H9 (cell line): ENCODE data around the gene GNG11. TPM values are rescaled to one million over a fixed set of nuclear protein-coding genes. Genes with fewer than 3 reads are reported as not detected.

Experiments used
- DNase-seq: peaks from one replicate; pipeline ENCODE4 v3.0.0-alpha.2; 2017
- H2AFZ ChIP-seq: one replicate; pipeline ENCODE4 v1.6.1; 2013; ENCODE audit warnings: mild to moderate bottlenecking, low read length, control low read depth, moderate library complexity
- H2AK5ac ChIP-seq: 2 replicates; pipeline ENCODE4 v1.6.1; 2013; ENCODE audit warnings: low read length, control low read depth, mixed read lengths; ENCODE audit not compliant: insufficient read length
- H2BK120ac ChIP-seq: one replicate; pipeline ENCODE4 v1.6.1; 2013; ENCODE audit warnings: low read depth, mild to moderate bottlenecking, low read length, control low read depth, inconsistent platforms; ENCODE audit not compliant: poor library complexity, severe bottlenecking
- H2BK12ac ChIP-seq: 2 replicates; pipeline ENCODE4 v1.6.1; 2013; ENCODE audit warnings: low read length, control low read depth, mixed read lengths, low read depth; ENCODE audit not compliant: insufficient read length
- H2BK15ac ChIP-seq: 2 replicates; pipeline ENCODE4 v1.6.1; 2013; ENCODE audit warnings: low read depth, low read length, control low read depth
- H2BK20ac ChIP-seq: one replicate; pipeline ENCODE4 v1.6.1; 2013; ENCODE audit warnings: low read depth, mild to moderate bottlenecking, low read length, control low read depth, inconsistent platforms; ENCODE audit not compliant: poor library complexity, severe bottlenecking
- H2BK5ac ChIP-seq: 2 replicates; pipeline ENCODE4 v1.6.1; 2013; ENCODE audit warnings: low read length, control low read depth, mixed read lengths; ENCODE audit not compliant: insufficient read length
- H3K14ac ChIP-seq: 2 replicates; pipeline ENCODE4 v1.6.1; 2013; ENCODE audit warnings: low read length, control low read depth; ENCODE audit not compliant: insufficient read depth
- H3K18ac ChIP-seq: 2 replicates; pipeline ENCODE4 v1.6.1; 2013; ENCODE audit warnings: low read depth, mild to moderate bottlenecking, mixed read lengths, low read length, control low read depth; ENCODE audit not compliant: insufficient read length
- H3K23ac ChIP-seq: 2 replicates; pipeline ENCODE4 v1.6.1; 2013; ENCODE audit warnings: low read length, control low read depth, mixed read lengths, low read depth; ENCODE audit not compliant: insufficient read length
- H3K23me2 ChIP-seq: 2 replicates; pipeline ENCODE4 v1.6.1; 2013; ENCODE audit warnings: low read depth, mild to moderate bottlenecking, mixed read lengths, low read length, control low read depth; ENCODE audit not compliant: insufficient read length, poor library complexity, severe bottlenecking
- H3K27ac ChIP-seq: 2 replicates; pipeline ENCODE4 v1.5.1; 2013; ENCODE audit warnings: low read length, control low read depth, mixed read lengths, low read depth; ENCODE audit not compliant: insufficient read length
- H3K27me3 ChIP-seq: 2 replicates; pipeline ENCODE4 v1.6.1; 2013; ENCODE audit warnings: low read length, control low read depth, inconsistent platforms; ENCODE audit not compliant: insufficient read depth
- H3K4ac ChIP-seq: 2 replicates; pipeline ENCODE4 v1.6.1; 2013; ENCODE audit warnings: low read depth, mild to moderate bottlenecking, control low read depth, inconsistent platforms, low read length, moderate library complexity
- H3K4me1 ChIP-seq: 2 replicates; pipeline ENCODE4 v1.6.1; 2013; ENCODE audit warnings: low read length, control low read depth, inconsistent platforms; ENCODE audit not compliant: insufficient read depth
- H3K4me2 ChIP-seq: 2 replicates; pipeline ENCODE4 v1.6.1; 2013; ENCODE audit warnings: low read length, control low read depth, mixed read lengths; ENCODE audit not compliant: insufficient read length, insufficient read depth
- H3K56ac ChIP-seq: 2 replicates; pipeline ENCODE4 v1.6.1; 2013; ENCODE audit warnings: low read depth, mild to moderate bottlenecking, mixed read lengths, low read length, control low read depth; ENCODE audit not compliant: insufficient read length
- H3K79me1 ChIP-seq: 2 replicates; pipeline ENCODE4 v1.6.1; 2013; ENCODE audit warnings: low read depth, mild to moderate bottlenecking, moderate library complexity, low read length, control low read depth, inconsistent platforms; ENCODE audit not compliant: insufficient read depth, poor library complexity, severe bottlenecking
- H3K79me2 ChIP-seq: 2 replicates; pipeline ENCODE4 v1.6.1; 2013; ENCODE audit warnings: low read length, control low read depth, inconsistent platforms; ENCODE audit not compliant: insufficient read depth
- H3K9ac ChIP-seq: 2 replicates; pipeline ENCODE4 v1.6.1; 2013; ENCODE audit warnings: low read length, control low read depth, mixed read lengths; ENCODE audit not compliant: insufficient read length; ENCODE audit errors: extremely low read depth
- H3K9me3 ChIP-seq: one replicate; pipeline ENCODE4 v1.6.1; 2013; ENCODE audit warnings: low read depth, low read length, inconsistent platforms; ENCODE audit not compliant: control insufficient read depth
- H3T11ph ChIP-seq: one replicate; pipeline ENCODE4 v1.6.1; 2013; ENCODE audit warnings: mild to moderate bottlenecking, low read length, control low read depth, inconsistent platforms
- H4K20me1 ChIP-seq: one replicate; pipeline ENCODE4 v1.6.1; 2013; ENCODE audit not compliant: control insufficient read depth, insufficient read length, insufficient read depth
- H4K5ac ChIP-seq: 2 replicates; pipeline ENCODE4 v1.6.1; 2013; ENCODE audit warnings: low read depth, mild to moderate bottlenecking, mixed read lengths, low read length, control low read depth; ENCODE audit not compliant: insufficient read length
- H4K8ac ChIP-seq: replicated peaks from 2 replicates; pipeline ENCODE4 v1.6.1; 2013; ENCODE audit warnings: low read length, control low read depth, mixed read lengths, low read depth; ENCODE audit not compliant: insufficient read length
- H4K91ac ChIP-seq: 2 replicates; pipeline ENCODE4 v1.6.1; 2013; ENCODE audit warnings: low read depth, mild to moderate bottlenecking, moderate library complexity, mixed read lengths, low read length, control low read depth; ENCODE audit not compliant: insufficient read length
- H3K27ac Mint-ChIP-seq, 3 experiments: 2 replicates in 2 of 3; 3 replicates in 1 of 3; pipeline ENCODE4 v1.8.0; 2020 to 2021; ENCODE audit warnings: mixed read lengths in 3 of 3, mild to moderate bottlenecking in 1 of 3, moderate library complexity in 1 of 3
- H3K27me3 Mint-ChIP-seq: 2 replicates; pipeline ENCODE4 v1.8.0; 2021; ENCODE audit warnings: low read depth, mild to moderate bottlenecking, moderate library complexity, mixed read lengths
- H3K36me3 Mint-ChIP-seq, 3 experiments: 2 replicates in 2 of 3; 3 replicates in 1 of 3; pipeline ENCODE4 v1.8.0; 2020 to 2021; ENCODE audit warnings: low read depth in 3 of 3, mixed read lengths in 3 of 3; ENCODE audit not compliant: insufficient read depth in 1 of 3
- H3K4me1 Mint-ChIP-seq, 2 experiments: 2 replicates each; pipeline ENCODE4 v1.8.0; 2020; ENCODE audit warnings: mixed read lengths in 2 of 2
- H3K4me3 Mint-ChIP-seq, 2 experiments: 2 replicates in 1 of 2; 3 replicates in 1 of 2; pipeline ENCODE4 v1.8.0; 2020 to 2021; ENCODE audit warnings: mild to moderate bottlenecking in 2 of 2, mixed read lengths in 2 of 2, moderate library complexity in 1 of 2
- H3K9me3 Mint-ChIP-seq, 2 experiments: 2 replicates in 1 of 2; 3 replicates in 1 of 2; pipeline ENCODE4 v1.8.0; 2020; ENCODE audit warnings: mild to moderate bottlenecking in 2 of 2, mixed read lengths in 2 of 2, moderate library complexity in 1 of 2
- WGBS: extraction: QIAGEN DNeasy Blood & Tissue Kit; methylation state at CpG from one replicate; pipeline ENCODE4 v1.1.7; 2013; ENCODE audit warnings: missing lambda C conversion rate, low lambda C conversion rate, mixed read lengths; ENCODE audit not compliant: insufficient read length; ENCODE audit errors: extremely low coverage; 5-methylcytosine and 5-hydroxymethylcytosine counted together
- total RNA-seq: library from RNA; stranded (reverse); gene quantifications from 2 replicates; pipeline ENCODE4 v1.2.1, GENCODE V29; 2021
- TF ChIP-seq, protein P1 (sequence below): fragments of 200-600 bp; sonication (generic); conservative IDR thresholded peaks from 3 replicates; pipeline ENCODE4 v1.8.0; 2021; ENCODE audit warnings: antibody characterized with exemption, mild to moderate bottlenecking

GNG11 gene
- total RNA-seq, 1 experiment from 2014 or later: 0.68 TPM

DNA sequence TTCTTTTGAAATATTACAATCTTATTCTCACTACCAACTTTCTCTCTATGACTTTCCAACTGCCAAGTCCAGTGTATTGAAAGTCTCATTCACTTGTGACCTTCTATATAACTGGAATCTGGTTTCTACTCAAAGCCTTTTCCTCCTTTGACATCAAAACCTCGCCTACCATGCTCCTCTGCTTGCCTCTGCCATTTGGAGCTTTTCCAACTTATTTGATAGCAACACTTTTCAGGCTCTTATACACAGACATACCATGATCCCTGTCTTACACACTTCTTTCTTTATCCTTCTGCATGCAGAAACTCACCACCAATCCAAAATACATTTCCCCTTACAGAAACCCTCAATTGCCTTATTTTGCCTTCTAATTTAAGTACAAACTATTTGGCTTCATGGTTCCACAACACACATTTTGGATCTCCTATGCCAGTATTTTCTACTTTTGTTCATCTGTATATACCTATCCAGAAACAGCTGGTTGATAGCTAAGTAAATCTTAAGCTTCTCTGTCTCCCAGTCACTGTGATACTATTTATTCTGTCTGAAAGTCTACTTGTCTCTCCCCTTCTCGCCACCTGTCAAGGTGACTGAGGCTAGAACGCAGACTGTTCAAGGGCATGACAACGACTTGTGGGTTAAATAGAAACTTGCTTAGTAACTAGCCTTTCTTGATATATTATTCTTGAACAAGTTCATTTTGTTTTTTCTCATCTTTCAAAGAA, 22.4 kb downstream of the GNG11 start:
- peaks cover 2% of the 10 kb centered on the region for H3K27me3 Mint-ChIP-seq
- H3K9ac ChIP-seq: no peak overlapping the region
- TF ChIP-seq, protein P1, sequence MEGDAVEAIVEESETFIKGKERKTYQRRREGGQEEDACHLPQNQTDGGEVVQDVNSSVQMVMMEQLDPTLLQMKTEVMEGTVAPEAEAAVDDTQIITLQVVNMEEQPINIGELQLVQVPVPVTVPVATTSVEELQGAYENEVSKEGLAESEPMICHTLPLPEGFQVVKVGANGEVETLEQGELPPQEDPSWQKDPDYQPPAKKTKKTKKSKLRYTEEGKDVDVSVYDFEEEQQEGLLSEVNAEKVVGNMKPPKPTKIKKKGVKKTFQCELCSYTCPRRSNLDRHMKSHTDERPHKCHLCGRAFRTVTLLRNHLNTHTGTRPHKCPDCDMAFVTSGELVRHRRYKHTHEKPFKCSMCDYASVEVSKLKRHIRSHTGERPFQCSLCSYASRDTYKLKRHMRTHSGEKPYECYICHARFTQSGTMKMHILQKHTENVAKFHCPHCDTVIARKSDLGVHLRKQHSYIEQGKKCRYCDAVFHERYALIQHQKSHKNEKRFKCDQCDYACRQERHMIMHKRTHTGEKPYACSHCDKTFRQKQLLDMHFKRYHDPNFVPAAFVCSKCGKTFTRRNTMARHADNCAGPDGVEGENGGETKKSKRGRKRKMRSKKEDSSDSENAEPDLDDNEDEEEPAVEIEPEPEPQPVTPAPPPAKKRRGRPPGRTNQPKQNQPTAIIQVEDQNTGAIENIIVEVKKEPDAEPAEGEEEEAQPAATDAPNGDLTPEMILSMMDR: no peak
- H2BK20ac ChIP-seq: no peak overlapping the region
- no peaks in the 10 kb centered on the region for H3K9me3 ChIP-seq
- no peak overlapping the region for H4K8ac ChIP-seq
- H3K4ac ChIP-seq: no peak overlapping the region
- no peak overlapping the region for H3K18ac ChIP-seq
- no peak overlapping the region for H3T11ph ChIP-seq
- H3K36me3 Mint-ChIP-seq: no peaks in the 10 kb centered on the region
- H2AK5ac ChIP-seq: no peak overlapping the region
- no peak overlapping the region for H3K4me2 ChIP-seq
- no peaks in the 10 kb centered on the region for H3K79me1 ChIP-seq
- no peak overlapping the region for H4K5ac ChIP-seq
- H3K4me1 Mint-ChIP-seq: no peaks in the 10 kb centered on the region
- no peak overlapping the region for H2BK5ac ChIP-seq
- no peaks in the 10 kb centered on the region for H3K4me1 ChIP-seq
- no peak overlapping the region for H3K56ac ChIP-seq
- no peak overlapping the region for H2BK12ac ChIP-seq
- no peak overlapping the region for H2BK15ac ChIP-seq
- no peak overlapping the region for H3K27ac Mint-ChIP-seq
- WGBS: no CpG with 5 or more reads among the region's 4 CpGs
- no peaks in the 10 kb centered on the region for H3K9me3 Mint-ChIP-seq
- no peaks in the 10 kb centered on the region for H3K27me3 ChIP-seq
- H4K91ac ChIP-seq: no peak overlapping the region
- H3K23ac ChIP-seq: no peak overlapping the region
- no peaks in the 10 kb centered on the region for H3K79me2 ChIP-seq
- H3K23me2 ChIP-seq: no peaks in the 10 kb centered on the region
- no peak overlapping the region for H2AFZ ChIP-seq
- no peak for DNase-seq
- H4K20me1 ChIP-seq: no peaks in the 10 kb centered on the region
- H3K4me3 Mint-ChIP-seq: no peak overlapping the region
- H3K14ac ChIP-seq: no peak overlapping the region
- H2BK120ac ChIP-seq: no peak overlapping the region
- no peak overlapping the region for H3K27ac ChIP-seq
